Ovary (tissue), 3 donors: ENCODE measurements around the gene RECK.

Source experiments
- POLR2A ChIP-seq: fragments of 450-650 bp; IDR thresholded peaks from one replicate; pipeline ENCODE4 v1.6.1; 2017; ENCODE audit warnings: antibody characterized with exemption, mild to moderate bottlenecking, moderate library complexity
- TF ChIP-seq, protein P1 (sequence below), 3 donors: fragments of 450-650 bp in 2 of 3; fragments of 200-600 bp in 1 of 3; IDR thresholded peaks; one replicate each; pipeline versions ENCODE4 v1.5.1 to v1.8.0; 2016 to 2022; ENCODE audit warnings: antibody characterized with exemption in 3 of 3, mild to moderate bottlenecking in 1 of 3
- donor health status: DM: no; HTN: no; CAD: no.

DNA sequence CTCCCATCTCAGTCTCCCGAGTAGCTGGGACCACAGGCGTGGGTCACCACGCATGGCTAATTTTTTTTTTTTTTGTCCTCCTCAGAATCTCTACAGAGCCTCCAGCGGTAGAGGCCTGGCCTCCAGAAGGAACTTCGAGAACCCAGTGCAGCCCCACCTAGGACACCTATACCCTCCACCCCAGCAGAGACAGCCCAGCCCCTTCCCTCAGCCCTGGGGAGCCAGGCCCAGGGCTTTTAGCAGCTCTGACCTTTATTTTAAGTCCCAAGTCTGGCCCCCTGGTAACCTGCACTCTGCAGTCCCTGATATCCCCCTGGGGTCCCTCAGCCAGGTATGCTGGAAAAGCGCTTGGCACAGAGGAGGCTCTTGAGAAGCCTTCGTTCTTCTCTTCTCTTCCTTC lies 105.0 kb downstream of the RECK start:
- TF ChIP-seq, protein P1, sequence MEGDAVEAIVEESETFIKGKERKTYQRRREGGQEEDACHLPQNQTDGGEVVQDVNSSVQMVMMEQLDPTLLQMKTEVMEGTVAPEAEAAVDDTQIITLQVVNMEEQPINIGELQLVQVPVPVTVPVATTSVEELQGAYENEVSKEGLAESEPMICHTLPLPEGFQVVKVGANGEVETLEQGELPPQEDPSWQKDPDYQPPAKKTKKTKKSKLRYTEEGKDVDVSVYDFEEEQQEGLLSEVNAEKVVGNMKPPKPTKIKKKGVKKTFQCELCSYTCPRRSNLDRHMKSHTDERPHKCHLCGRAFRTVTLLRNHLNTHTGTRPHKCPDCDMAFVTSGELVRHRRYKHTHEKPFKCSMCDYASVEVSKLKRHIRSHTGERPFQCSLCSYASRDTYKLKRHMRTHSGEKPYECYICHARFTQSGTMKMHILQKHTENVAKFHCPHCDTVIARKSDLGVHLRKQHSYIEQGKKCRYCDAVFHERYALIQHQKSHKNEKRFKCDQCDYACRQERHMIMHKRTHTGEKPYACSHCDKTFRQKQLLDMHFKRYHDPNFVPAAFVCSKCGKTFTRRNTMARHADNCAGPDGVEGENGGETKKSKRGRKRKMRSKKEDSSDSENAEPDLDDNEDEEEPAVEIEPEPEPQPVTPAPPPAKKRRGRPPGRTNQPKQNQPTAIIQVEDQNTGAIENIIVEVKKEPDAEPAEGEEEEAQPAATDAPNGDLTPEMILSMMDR (IDR thresholded peaks at IDR 0.05): no peak
- TF ChIP-seq POLR2A: no peak
